Activated naive CD8-positive, alpha-beta T cell treated with anti-CD3 and anti-CD28 coated beads, Interleukin-2, amount 50 U/mL, for 16 hours (primary cell): ENCODE data around the gene INVS.
"Not testable (repeated sequence)": the region's sequence is repeated elsewhere in the genome, so short reads cannot be mapped to it uniquely, and the experiment has no call there.

ENCODE experiments used
- DNase-seq: peaks from one replicate; pipeline ENCODE4 v3.0.0-alpha.2; 2020; ENCODE audit warnings: low read depth, low spot score

Gene INVS

DNA sequence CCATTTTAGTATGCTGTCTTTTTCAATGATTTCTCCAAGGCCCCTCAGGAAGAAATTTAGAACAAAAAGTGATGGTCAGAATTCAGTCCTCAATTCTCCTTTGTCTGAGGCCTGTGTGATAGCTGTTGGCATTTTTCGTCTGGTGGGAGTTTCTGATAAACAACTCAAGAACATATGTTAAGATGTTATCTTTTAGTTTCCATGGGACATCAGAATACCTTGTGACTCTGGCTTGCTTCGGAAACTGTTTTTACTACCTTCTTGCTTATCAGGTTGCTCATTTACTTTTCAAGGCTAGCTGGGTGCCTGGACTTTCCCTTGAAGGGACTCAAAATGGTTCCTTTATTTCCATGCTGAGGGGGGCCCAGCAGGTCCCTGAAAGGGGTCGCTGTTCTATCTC is 97.2 kb downstream of the INVS start:
- no peak for DNase-seq

DNA sequence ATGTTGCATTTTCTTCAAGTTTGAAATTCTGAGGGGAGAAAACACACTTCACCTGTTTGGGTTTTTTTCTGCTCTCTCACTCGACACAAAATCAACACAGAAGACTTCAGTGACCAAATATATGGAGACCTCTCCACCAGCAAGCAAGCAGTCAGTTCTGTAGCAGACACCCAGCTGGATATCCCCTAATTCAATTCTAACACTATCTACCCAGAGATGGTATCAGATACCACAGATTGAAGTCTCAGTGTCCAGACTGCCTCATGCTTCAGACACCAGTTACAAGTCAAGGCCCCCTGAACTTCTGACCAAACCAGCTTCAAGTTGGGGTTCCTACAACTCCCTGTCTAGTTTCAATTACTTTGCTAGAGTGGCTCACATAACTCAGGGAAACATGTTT is 97.8 kb downstream of the INVS start:
- DNase-seq, result no peak

DNA sequence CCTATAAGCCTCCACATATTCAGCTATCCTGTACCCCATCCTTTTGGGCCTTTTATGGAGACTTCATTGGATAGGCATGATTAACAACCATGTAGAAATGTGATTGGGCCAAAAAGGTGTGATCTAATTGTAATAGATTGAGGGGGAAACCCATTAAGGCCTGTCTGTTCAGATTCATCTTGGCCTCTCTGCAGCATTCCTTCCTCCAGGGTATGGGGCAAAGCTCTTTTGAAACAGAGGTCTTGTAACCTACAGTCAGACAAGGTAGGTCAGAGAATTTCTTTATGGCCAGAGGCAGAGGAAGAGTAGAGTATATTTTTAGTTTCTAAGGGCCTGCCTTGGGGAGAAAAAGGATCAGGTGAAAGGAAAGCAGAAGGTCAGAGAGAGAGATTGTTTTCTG is 98.5 kb downstream of the INVS start:
- no peak for DNase-seq

DNA sequence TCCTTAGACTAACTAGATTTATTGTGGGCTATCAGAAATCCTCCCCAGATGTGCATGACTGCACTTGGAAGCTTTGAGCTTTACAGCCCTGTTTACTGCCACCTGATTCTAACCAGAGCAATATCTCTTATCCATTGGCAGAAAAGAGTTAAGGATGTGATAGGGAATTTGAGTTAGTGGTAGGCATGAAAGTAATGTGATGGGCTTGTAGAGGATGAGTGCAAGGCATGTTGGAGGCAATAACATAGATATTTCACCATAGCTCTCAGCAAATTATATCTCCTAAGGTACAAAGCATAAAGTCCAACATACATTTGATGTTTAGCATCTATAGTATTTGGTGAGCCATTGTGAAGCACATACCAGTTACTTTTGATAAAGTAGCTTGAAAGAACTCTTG is 103.8 kb downstream of the INVS start:
- DNase-seq, result no peak

DNA sequence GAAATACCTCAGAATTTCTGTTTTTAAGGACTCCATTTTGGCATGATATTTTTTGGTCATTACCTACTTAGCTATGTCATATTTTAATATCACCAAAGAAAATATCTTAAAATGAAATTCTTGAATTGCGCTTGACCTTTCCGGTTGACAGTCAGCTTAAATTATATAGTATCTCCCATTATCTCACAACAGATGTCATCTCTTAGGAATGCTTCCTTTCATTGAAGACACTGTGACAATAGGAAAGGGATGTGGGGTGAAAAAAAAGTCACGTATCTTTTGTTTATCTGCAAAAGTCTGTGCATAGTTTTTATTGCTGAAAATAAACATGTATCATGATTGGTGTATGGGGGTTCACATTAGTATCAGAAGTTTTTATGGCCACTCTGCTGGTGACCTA is 105.8 kb downstream of the INVS start:
- no peak for DNase-seq

DNA sequence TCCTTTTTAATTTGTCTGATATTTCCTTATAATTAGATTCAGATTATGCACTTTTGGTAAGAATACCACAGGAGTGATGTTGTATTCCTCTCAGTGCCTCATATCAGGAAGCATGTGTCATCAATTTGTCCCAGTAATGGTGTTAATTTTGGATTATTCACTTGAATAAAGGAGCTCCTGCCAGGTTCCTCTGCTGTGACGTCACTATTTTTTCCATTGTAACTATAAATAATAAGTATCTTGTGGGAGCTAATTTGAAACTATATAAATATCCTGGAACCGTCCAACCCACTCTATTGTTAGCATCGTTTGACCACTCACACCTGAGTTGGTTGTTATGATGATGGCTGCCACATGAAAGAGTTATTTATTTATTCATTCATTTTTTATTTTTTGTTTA is 107.9 kb downstream of the INVS start:
- no peak for DNase-seq

DNA sequence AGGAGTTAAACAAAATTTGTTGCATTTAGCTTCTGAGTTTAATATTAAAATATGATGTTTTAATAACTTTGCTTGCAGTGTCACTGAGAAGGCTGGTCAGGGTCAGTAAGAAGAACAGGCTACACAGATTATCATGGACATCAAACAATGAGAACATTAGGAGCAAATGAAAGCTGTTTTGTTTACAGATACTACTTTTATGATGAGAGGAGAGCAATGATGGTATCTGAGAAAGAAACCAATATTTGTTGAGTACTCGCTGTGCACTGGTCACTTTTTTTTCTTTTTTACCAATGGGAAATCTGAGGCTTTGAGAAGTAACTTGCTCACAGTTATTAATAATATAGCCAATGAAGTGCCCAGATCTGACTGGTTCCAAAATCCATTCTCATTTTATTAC is 109.6 kb downstream of the INVS start:
- no peak for DNase-seq

DNA sequence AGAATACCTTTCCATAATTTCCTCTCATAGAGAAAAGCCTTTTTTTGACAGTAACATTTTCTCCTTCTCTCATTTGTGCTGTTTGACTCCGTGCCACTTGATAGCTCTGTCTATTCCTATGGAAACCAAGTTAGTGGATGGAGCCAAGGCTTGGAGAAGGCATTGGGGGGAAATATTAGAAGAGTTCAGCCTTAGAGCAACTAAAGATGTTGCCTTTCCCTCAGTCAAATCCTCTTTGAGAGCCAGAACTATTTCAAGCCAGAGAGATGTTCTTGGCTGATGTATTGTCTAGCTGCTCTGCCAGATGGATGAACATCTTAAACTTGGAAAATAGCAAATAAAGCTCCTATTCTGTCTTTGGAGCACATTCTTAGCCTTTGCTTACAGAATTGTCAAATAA is 112.4 kb downstream of the INVS start:
- no peak for DNase-seq

DNA sequence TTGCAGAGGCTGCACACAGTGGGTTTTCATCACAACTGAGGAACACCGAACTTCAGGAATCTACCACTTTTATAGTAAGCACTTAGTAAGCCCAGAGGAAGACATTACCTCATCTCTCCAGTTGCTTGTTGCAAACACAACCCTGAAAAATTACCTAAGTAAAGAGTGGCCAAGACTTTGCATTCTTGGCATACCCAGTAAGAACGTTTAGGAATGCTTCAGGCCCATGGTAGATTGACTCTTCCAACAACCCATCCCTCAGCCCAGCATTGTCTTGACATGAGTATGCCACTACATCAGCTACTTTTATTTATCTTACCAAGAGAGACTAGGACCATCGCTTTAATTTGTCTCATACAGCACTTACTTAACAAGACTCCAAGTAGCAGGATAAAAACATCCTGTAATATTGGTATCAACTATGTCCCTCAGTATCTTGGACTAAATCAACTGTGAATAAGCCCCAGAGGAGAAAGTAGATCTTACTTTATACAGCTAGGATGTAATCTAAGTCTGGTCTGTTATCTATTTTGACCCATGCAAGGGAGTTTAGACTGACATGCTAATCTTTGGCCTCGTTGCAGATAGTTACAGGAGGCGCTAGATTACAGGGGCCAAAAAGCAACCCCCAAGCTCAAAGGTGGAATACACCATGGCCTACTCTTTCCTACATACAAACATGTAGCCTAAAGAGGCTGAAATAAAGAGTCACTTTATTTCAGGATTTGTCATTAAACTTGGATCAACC is 114.9 kb downstream of the INVS start:
- DNase-seq, result no peak

DNA sequence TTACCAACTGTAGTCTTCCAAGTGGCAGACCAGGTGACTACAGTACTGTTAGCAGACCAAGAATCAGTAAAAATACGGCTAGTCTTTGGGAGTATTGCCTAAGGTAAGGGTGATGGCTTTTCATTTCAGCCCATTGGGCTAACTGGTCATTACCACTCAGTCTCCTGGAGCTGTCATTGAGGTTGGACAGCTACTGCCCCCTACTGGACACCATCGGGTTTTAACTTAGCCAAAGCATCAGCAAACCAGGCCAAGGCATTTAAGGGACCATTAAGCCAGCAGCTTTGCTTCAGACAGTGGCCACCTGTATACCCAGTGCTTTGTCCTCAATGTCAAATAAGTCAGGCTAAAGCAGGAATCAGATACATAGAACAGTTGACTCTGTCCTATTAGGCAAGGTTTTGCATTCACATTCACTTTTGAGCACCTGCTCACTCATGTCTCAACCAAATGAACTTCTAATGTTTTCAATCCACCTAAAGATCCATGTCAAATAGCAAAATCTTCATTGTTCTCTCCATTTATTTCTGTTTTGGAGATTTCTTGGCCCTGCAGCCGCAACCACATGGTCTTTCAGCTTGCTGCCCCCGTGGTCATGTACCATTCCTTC is 117.2 kb downstream of the INVS start:
- DNase-seq, result peak; percentile 24

DNA sequence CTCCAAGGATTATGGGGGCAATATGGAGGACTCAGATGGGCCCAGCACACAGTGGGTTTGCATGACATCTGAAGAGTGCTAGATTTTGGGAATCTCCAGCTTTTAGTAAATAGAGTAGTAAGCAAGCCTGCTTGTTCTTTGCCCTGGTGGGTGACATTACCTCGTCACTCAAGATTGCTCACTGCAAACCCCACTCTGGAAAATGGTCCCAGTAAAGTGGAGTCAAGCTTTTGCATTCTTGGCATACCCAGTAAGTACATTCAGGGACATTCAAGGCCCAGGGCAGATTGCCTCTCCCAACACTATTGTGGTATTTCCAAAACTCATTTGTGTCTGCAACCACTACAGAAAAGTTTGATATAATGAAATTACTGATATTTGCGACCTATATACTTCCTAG is 118.5 kb downstream of the INVS start:
- no peak for DNase-seq

DNA sequence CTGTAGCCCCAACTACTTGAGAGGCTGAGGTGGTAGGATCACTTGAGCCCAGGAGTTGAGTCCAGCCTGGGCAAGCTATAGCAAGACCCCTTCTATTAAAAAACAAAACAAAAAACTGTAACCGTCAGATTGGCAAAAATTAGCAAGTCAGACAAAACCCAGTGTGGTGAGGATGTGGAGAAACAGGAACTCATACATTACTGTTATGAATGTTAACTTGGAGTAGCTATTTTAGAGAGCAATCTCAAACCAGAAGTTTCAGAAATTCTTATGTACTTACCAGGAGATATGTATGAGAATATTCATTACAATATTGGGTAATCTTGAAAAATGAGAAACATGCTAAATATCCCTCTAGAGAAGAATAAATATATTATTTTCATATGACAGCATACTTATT is 120.3 kb downstream of the INVS start:
- no peak for DNase-seq

DNA sequence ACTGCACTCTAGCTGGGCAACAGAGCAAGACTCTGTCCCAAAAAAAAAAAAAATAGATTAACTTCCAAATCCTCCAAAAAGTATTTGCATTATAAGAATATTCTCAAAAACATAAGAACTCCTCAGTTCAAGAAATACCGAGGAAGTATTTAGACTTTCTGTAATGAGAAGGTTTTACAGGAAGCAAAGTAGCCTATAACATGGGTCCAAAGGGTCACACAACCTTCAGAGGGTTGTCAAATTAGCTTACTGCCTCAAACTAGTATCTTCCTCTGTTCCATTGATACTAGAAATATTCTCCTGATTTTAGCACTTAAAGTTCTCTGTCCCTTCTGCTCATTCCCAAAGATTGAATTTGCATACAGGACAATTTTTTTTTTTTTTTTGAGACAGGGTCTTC is 121.9 kb downstream of the INVS start:
- DNase-seq, result no peak

DNA sequence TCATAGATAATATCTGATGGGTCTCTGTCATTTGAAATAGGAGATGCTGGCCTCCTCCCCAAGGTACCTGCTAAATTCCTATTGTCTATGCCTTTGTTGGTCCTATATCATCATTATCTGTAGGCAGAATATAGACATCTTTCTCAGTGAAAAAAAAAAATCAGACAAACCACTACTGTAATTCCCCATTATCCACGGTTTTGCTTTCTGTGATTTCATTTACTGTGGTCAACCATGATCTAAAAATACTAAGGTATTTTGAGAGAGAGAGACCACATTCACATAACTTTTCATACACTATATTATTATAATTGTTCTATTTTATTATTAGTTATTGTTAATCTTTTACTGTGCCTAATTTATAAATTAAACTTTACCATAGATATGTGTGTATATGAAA is 122.5 kb downstream of the INVS start:
- DNase-seq, result no peak

DNA sequence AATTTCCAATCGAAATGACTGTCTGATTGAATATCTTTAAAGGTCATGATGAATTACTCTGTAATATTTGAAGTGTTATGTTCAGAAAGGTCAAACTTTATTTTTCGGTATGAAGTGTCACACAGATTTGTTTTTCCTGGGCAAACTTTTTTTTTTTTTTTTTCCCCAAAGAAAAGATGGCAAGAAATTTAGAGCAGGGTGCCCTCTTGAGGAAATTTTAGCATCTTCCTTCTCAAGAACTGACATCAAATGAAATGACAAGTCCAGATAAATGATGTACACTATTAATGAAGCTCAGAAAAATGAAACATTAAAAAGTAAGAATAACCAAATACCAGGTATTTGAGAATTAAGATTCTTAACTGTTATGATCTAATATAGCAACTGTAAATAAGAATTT is 123.6 kb downstream of the INVS start:
- no peak for DNase-seq

DNA sequence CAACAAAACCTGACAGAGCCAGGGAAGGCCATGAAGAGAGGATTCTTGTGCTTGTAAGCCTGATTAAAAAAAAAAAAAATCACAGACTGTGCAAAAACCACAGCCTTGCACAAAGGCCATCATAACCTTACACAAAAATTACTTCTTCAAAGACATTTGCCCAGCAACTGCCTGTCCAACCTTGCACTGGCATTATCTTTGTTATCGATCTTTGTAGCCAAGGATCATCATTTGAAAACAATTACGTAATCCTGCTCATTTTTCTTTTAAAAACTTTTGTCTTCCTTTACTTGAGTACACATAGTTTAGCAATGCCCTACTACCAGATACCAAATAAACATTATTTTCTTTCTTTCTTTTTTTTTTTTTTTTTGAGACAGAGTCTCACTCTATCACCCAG is 128.6 kb downstream of the INVS start:
- no peak for DNase-seq

DNA sequence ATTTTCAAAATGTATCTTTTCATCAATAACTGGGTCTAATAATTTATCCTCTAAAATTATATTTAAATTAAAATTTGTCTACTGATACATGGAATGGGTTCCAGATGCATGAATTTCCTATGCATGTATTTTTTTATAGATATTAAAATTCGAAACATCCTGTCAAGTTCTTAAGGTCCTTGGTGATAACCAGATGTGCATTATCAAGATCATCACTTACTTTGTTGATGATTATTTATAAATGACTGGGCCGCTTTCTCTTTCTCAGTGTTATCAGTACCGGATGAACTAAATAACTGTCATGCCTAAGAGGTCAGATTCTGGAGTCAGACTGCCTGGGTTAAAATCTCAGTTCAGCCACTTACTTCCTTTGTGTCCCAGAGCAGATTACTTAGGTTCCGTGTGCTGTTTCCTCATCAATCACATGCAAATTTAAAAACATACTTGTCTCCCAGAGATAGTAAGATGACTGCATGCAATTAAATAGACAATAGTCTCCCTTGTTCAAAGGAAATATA is 129.4 kb downstream of the INVS start:
- no peak for DNase-seq

DNA sequence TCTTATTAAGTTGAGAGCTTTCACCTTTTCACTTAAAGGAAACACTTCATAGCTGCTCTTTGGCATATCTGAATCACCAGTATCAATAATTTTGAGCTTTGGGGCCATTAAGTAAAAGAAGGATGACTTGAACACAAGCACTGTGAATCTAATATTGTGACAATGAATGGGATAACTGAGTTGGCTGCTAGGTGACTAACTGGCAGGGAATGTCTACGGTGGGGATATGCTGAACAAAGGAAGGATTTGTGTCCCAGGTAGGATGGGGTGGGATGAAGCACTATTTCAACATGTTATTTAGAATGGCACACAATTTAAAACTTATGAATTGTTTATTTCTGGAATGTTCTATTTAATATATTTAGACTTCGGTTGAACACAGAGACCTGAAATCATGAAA is 130.1 kb downstream of the INVS start:
- no peak for DNase-seq

DNA sequence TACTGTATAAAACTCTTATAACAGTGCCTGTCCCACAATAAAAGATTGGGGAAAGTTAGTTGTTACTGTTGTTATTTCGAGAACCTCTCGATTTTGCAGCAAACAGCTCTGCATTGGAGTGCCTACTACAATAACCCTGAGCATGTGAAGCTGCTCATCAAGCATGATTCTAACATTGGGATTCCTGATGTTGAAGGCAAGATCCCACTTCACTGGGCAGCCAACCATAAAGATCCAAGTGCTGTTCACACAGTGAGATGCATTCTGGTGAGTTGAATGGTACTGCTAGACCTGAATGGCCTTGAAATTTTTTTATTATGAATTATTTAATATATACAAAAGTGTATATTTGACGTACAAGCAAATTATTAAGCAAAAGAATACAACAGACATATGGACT is 130.5 kb downstream of the INVS start:
- no peak for DNase-seq

DNA sequence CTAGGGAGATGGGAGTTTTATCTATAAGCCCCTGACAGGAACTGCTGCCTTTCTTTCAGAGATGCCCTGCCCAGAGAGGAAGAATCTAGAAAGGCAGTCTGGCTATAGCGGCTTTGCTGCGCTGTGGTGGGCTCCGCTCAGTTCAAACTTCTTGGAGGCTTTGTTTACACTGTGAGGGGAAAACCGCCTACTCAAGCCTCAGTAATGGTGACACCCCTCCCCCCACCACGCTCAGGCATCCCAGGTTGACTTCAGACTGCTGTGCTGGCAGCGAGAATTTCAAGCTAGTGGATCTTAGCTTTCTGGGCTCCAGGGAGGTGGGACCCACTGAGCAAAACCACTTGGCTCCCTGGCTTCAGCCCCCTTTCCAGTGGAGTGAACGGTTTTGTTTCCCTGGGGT is 137.9 kb downstream of the INVS start:
- DNase-seq, result not testable (repeated sequence)

DNA sequence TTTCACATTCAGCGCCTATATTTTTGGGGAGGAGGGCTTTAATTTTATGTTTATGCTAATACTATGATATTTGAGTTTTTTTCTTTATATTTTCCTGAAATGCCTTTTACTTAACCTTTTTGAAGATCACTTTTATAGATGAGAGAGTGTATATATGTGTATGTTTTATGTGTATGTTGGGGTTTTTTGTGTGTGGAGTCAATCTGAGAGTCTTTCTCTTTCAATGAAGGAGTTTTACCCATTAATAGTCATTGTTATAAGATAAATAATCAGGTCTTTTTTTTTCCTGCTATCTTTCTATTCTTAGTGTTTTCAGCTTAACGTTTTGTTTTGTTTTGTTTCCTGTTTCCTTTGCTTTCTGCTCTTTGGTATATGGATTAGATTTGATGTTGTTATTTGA is 141.5 kb downstream of the INVS start:
- no peak for DNase-seq

DNA sequence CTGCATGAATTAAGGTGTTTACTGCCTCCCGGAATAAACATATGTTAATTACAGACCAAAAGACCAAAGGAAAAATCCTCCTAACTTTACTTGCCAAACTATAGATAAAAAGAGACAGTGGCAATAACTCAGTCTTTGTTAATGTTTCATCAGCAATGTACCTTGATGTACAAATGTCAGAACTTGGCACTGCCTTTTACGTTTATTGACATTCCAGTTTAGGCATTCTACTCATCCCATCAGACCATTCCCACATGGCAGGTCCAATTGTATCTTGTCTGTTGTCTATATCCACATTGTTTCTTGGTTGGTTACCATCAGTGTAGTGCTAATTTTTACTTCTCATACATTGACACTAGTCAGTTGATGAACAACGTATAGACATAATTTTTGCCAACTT is 168.2 kb downstream of the INVS start:
- DNase-seq, result no peak

DNA sequence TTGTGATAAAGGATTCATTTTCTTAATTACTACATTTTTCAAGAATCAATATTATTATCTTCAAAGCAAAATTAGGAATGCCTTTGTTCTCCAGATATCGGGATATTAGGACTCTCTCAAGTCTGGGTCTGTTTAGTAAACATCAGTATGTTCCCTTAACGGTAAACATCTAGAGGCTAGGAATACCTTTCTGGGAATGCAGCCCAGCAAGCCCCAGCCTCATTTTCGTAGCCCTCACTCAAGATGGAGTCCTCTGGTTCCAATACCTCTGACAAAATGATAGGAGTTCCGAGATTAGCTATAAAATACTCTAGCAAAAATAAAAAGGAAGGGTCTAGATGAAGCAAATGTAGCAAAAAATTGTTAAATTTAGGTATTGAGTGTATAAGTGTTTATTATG is 169.2 kb downstream of the INVS start:
- no peak for DNase-seq

DNA sequence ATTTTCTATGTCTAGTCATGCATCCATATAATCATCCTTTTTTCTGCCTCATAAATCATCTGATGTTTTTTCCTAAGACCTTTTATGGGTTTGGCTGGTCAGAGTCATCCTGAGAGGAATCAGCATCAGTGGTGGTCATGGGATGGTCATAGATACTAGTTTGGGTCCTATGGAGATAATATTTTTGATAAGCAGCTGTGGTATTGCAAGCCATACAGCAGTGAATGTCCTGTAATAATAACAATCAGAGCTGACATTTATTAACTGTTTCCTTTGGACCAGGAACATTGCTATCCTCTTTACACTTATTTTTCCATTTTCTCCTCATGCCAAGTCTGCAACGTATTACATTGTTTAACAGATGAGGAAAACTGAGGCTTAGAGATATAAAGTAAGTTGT is 170.6 kb downstream of the INVS start:
- no peak for DNase-seq
